Astrocyte (in vitro differentiated cells and primary cell): ENCODE measurements around the gene C19orf25.
"Not testable (repeated sequence)": the region's sequence is repeated elsewhere in the genome, so short reads cannot be mapped to it uniquely, and the experiment has no call there.

Experiments used
- EZH2 ChIP-seq: IDR thresholded peaks from 2 replicates; pipeline ENCODE4 v1.6.1; 2012; ENCODE audit warnings: mild to moderate bottlenecking, low read length, inconsistent platforms; ENCODE audit not compliant: insufficient read depth
- TF ChIP-seq, protein P1 (sequence below): IDR thresholded peaks from 2 replicates; pipeline ENCODE4 v1.5.1; 2011; ENCODE audit warnings: low read depth, mild to moderate bottlenecking, inconsistent platforms, low read length, moderate library complexity; ENCODE audit not compliant: insufficient read depth

DNA sequence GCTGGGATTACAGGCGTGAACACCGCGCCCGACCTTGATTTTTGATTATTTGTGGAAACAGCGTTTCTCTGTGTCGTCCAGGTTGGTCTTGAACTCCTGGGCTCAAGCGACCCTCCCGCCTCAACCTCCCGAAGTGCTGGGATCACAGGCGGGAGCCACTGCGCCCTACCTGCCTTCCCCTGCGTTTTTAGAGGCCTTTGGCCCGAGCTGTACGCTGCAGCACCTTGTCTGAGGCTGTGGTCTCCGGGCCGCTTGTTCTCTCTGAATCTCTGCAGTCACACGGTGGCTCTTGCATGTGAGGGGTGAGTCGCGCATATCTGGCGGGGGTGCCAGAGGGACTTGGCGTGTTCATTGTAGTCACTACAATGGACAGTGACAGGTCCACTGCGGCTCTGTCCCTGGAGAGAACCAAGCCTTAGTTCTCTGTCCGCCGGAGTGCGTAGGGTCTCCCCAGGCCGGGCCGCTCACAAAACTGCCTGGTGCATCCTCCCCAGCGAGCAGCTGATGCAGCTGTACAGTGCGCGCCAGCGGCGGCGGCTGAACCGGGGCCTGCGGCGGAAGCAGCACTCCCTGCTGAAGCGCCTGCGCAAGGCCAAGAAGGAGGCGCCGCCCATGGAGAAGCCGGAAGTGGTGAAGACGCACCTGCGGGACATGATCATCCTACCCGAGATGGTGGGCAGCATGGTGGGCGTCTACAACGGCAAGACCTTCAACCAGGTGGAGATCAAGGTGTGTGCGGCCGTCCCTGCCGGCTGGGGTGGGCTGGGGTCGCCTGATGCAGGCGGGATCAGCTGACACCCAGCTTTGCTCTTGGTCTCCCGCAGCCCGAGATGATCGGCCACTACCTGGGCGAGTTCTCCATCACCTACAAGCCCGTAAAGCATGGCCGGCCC lies 39.2 kb downstream of the C19orf25 start:
- TF ChIP-seq, protein P1, sequence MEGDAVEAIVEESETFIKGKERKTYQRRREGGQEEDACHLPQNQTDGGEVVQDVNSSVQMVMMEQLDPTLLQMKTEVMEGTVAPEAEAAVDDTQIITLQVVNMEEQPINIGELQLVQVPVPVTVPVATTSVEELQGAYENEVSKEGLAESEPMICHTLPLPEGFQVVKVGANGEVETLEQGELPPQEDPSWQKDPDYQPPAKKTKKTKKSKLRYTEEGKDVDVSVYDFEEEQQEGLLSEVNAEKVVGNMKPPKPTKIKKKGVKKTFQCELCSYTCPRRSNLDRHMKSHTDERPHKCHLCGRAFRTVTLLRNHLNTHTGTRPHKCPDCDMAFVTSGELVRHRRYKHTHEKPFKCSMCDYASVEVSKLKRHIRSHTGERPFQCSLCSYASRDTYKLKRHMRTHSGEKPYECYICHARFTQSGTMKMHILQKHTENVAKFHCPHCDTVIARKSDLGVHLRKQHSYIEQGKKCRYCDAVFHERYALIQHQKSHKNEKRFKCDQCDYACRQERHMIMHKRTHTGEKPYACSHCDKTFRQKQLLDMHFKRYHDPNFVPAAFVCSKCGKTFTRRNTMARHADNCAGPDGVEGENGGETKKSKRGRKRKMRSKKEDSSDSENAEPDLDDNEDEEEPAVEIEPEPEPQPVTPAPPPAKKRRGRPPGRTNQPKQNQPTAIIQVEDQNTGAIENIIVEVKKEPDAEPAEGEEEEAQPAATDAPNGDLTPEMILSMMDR, result not testable (repeated sequence)
- not testable (repeated sequence) for TF ChIP-seq EZH2
